ENCODE measurements around the gene TMA7B. TPM values are rescaled to one million over a fixed set of nuclear protein-coding genes. Genes with fewer than 3 reads are reported as not detected.

The TMA7B gene
- total RNA-seq, 3 donors from 2014 or later (not counting 1 experiment from before 2014, with no cell fraction given): 2.6 to 8.7 (median 6.7) TPM

GRCh38 chr22:39955675-39956074, 4.5 kb upstream of the TMA7B start:
- Histone ChIP-seq H3K4me1 (ENCODE audit: control insufficient read depth, insufficient read depth, low read length) (peaks cover 63% of the 10 kb centered on the region), H3K9me3 (ENCODE audit: control insufficient read depth, insufficient read depth, low read length) (no peaks in the 10 kb centered on the region), H3K4me3 (ENCODE audit: low read length) (no peak overlapping the region), H3K36me3 (ENCODE audit: control insufficient read depth, insufficient read depth, low read length) (peaks cover 44% of the 10 kb centered on the region), H3K27me3 (ENCODE audit: control insufficient read depth, insufficient read depth, low read length) (no peaks in the 10 kb centered on the region), H3K27ac (ENCODE audit: low read length) (no peak overlapping the region)
- H3K4me1 Mint-ChIP-seq: peaks cover 78 to 83% of the 10 kb centered on the region in 2 donors
- ATAC-seq: no peak
- WGBS (ENCODE audit: insufficient coverage): 96% methylated on average over 2 of the region's 2 CpGs
- DNase-seq: no peak
- TF ChIP-seq, protein P1, sequence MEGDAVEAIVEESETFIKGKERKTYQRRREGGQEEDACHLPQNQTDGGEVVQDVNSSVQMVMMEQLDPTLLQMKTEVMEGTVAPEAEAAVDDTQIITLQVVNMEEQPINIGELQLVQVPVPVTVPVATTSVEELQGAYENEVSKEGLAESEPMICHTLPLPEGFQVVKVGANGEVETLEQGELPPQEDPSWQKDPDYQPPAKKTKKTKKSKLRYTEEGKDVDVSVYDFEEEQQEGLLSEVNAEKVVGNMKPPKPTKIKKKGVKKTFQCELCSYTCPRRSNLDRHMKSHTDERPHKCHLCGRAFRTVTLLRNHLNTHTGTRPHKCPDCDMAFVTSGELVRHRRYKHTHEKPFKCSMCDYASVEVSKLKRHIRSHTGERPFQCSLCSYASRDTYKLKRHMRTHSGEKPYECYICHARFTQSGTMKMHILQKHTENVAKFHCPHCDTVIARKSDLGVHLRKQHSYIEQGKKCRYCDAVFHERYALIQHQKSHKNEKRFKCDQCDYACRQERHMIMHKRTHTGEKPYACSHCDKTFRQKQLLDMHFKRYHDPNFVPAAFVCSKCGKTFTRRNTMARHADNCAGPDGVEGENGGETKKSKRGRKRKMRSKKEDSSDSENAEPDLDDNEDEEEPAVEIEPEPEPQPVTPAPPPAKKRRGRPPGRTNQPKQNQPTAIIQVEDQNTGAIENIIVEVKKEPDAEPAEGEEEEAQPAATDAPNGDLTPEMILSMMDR (IDR thresholded peaks at IDR 0.05): no peak
- H3K4me3 Mint-ChIP-seq: no peak overlapping the region
- H3K9me3 Mint-ChIP-seq: no peaks in the 10 kb centered on the region
- H3K27ac Mint-ChIP-seq: peak overlapping the region; percentile 18 to 34
- H3K27me3 Mint-ChIP-seq (ENCODE audit: low read depth in 2 of 2): no peaks in the 10 kb centered on the region
- intact Hi-C loops (cut with micrococcal nuclease): no loop called here
- H3K36me3 Mint-ChIP-seq: peaks cover 20% of the 10 kb centered on the region

- no peaks in the 10 kb centered on the region for H3K9me3 Mint-ChIP-seq
- Histone ChIP-seq H3K36me3 (ENCODE audit: control insufficient read depth, insufficient read depth, low read length) (peaks cover 40% of the 10 kb centered on the region), H3K27me3 (ENCODE audit: control insufficient read depth, insufficient read depth, low read length) (no peaks in the 10 kb centered on the region), H3K27ac (ENCODE audit: low read length) (no peak overlapping the region), H3K4me3 (ENCODE audit: low read length) (no peak overlapping the region), H3K4me1 (ENCODE audit: control insufficient read depth, insufficient read depth, low read length) (peaks cover 63% of the 10 kb centered on the region), H3K9me3 (ENCODE audit: control insufficient read depth, insufficient read depth, low read length) (no peaks in the 10 kb centered on the region)
- TF ChIP-seq, protein P1 (IDR thresholded peaks at IDR 0.05): no peak
- 23% methylated on average over 7 of the region's 10 CpGs for WGBS (ENCODE audit: insufficient coverage)
- no peak overlapping the region for H3K4me3 Mint-ChIP-seq
- intact Hi-C loops (cut with micrococcal nuclease): no loop called here
- DNase-seq: no peak
- peaks cover 12% of the 10 kb centered on the region for H3K36me3 Mint-ChIP-seq
- H3K27me3 Mint-ChIP-seq (ENCODE audit: low read depth in 2 of 2): no peaks in the 10 kb centered on the region
- peak overlapping the region in 1 of 2 donors; percentile 72 for H3K27ac Mint-ChIP-seq
- peaks cover 80 to 82% of the 10 kb centered on the region in 2 donors for H3K4me1 Mint-ChIP-seq
- ATAC-seq: peak in 1 of 3 donors; percentile 22
Measured at GRCh38 chr22:39956932-39957664, 3.1 kb upstream of the TMA7B start.

- Histone ChIP-seq H3K4me1 (ENCODE audit: control insufficient read depth, insufficient read depth, low read length) (peaks cover 65% of the 10 kb centered on the region), H3K36me3 (ENCODE audit: control insufficient read depth, insufficient read depth, low read length) (peaks cover 41% of the 10 kb centered on the region), H3K27ac (ENCODE audit: low read length) (no peak overlapping the region), H3K4me3 (ENCODE audit: low read length) (no peak overlapping the region), H3K27me3 (ENCODE audit: control insufficient read depth, insufficient read depth, low read length) (no peaks in the 10 kb centered on the region), H3K9me3 (ENCODE audit: control insufficient read depth, insufficient read depth, low read length) (no peaks in the 10 kb centered on the region)
- H3K4me3 Mint-ChIP-seq: no peak overlapping the region
- DNase-seq (no peak), ATAC-seq (no peak)
- TF ChIP-seq, protein P1 (IDR thresholded peaks at IDR 0.05): no peak
- H3K36me3 Mint-ChIP-seq: peaks cover 12% of the 10 kb centered on the region
- intact Hi-C loops (cut with micrococcal nuclease): no loop called here
- peaks cover 71 to 79% of the 10 kb centered on the region in 2 donors for H3K4me1 Mint-ChIP-seq
- no peaks in the 10 kb centered on the region for H3K9me3 Mint-ChIP-seq
- no peaks in the 10 kb centered on the region for H3K27me3 Mint-ChIP-seq (ENCODE audit: low read depth in 2 of 2)
- peak overlapping the region; percentile 40 to 72 for H3K27ac Mint-ChIP-seq
- WGBS (ENCODE audit: insufficient coverage): 94% methylated on average over 6 of the region's 8 CpGs
Measured at GRCh38 chr22:39958009-39958711, 2.0 kb upstream of the TMA7B start.

Data from natural killer cell (primary cell).